GM12892 (cell line): ENCODE data around the gene ATP8A2.

Source experiments
- POLR2A ChIP-seq: IDR thresholded peaks from 2 replicates; pipeline ENCODE4 v1.6.1; 2011; ENCODE audit warnings: low read depth, low read length, control low read depth
- POLR2AphosphoS5 ChIP-seq: IDR thresholded peaks from 2 replicates; pipeline ENCODE4 v1.6.1; 2011; ENCODE audit warnings: low read depth, low read length, control low read depth

- TF ChIP-seq POLR2A: no peak
- no peak for TF ChIP-seq POLR2AphosphoS5
Measured at GRCh38 chr13:25719666-25720065, 347.9 kb downstream of the ATP8A2 start.
